HFFc6 (cell line): ENCODE results near the gene SH3PXD2A. TPM values are rescaled to one million over a fixed set of nuclear protein-coding genes. Genes with fewer than 3 reads are reported as not detected.

Source experiments
- DNase-seq: peaks from one replicate; pipeline ENCODE4 v3.0.0-alpha.2; 2018
- H3K27ac Mint-ChIP-seq: 2 replicates; pipeline ENCODE4 v1.8.0; 2020; ENCODE audit warnings: mild to moderate bottlenecking, mixed read lengths
- H3K27me3 Mint-ChIP-seq: 2 replicates; pipeline ENCODE4 v1.8.0; 2021; ENCODE audit warnings: mild to moderate bottlenecking, moderate library complexity, mixed read lengths; ENCODE audit not compliant: insufficient read depth
- H3K36me3 Mint-ChIP-seq: 2 replicates; pipeline ENCODE4 v1.8.0; 2021; ENCODE audit warnings: low read depth, mixed read lengths
- H3K4me1 Mint-ChIP-seq: 2 replicates; pipeline ENCODE4 v1.8.0; 2020; ENCODE audit warnings: low read depth, mixed read lengths
- H3K4me3 Mint-ChIP-seq: 2 replicates; pipeline ENCODE4 v1.8.0; 2020; ENCODE audit warnings: mild to moderate bottlenecking, moderate library complexity, mixed read lengths
- H3K9me3 Mint-ChIP-seq: 2 replicates; pipeline ENCODE4 v1.8.0; 2020; ENCODE audit warnings: mild to moderate bottlenecking, mixed read lengths
- total RNA-seq, 6 experiments: library from RNA; stranded (reverse); fragmentation: NEBNext Ultra II Directional; extraction: Animal tissue kit (Norgen Biotek cat#: 25700); gene quantifications; 2 replicates in 1 of 6; 3 replicates in 5 of 6; pipeline ENCODE4 v1.2.3, GENCODE V29; 2021
- TF ChIP-seq, protein P1 (sequence below): fragments of 200-600 bp; sonication (generic); IDR thresholded peaks from 2 replicates; pipeline ENCODE4 v1.5.0; 2021; ENCODE audit warnings: antibody characterized with exemption, mild to moderate bottlenecking

SH3PXD2A gene
- total RNA-seq, 6 experiments from 2014 or later = 75.5 to 113 (median 81.1) TPM

- Mint-ChIP-seq H3K9me3 (no peaks in the 10 kb centered on the region), H3K36me3 (peaks cover 20% of the 10 kb centered on the region), H3K4me3 (no peak overlapping the region), H3K4me1 (no peaks in the 10 kb centered on the region), H3K27me3 (peaks cover 5% of the 10 kb centered on the region), H3K27ac (peak overlapping the region; percentile 48; the same call in 1 of the 2 replicates)
- DNase-seq = no peak
- TF ChIP-seq, protein P1, sequence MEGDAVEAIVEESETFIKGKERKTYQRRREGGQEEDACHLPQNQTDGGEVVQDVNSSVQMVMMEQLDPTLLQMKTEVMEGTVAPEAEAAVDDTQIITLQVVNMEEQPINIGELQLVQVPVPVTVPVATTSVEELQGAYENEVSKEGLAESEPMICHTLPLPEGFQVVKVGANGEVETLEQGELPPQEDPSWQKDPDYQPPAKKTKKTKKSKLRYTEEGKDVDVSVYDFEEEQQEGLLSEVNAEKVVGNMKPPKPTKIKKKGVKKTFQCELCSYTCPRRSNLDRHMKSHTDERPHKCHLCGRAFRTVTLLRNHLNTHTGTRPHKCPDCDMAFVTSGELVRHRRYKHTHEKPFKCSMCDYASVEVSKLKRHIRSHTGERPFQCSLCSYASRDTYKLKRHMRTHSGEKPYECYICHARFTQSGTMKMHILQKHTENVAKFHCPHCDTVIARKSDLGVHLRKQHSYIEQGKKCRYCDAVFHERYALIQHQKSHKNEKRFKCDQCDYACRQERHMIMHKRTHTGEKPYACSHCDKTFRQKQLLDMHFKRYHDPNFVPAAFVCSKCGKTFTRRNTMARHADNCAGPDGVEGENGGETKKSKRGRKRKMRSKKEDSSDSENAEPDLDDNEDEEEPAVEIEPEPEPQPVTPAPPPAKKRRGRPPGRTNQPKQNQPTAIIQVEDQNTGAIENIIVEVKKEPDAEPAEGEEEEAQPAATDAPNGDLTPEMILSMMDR = no peak
These were observed 227.5 kb downstream of the SH3PXD2A start for GRCh38 chr10:103627893-103628292.

- H3K27ac Mint-ChIP-seq = peak overlapping the region; percentile 48; the same call in 1 of the 2 replicates
- peaks cover 15% of the 10 kb centered on the region for H3K36me3 Mint-ChIP-seq
- H3K27me3 Mint-ChIP-seq = peaks cover 5% of the 10 kb centered on the region
- no peaks in the 10 kb centered on the region for H3K4me1 Mint-ChIP-seq
- H3K9me3 Mint-ChIP-seq = no peaks in the 10 kb centered on the region
- TF ChIP-seq, protein P1 = no peak
- H3K4me3 Mint-ChIP-seq = no peak overlapping the region; the same call in 1 of the 2 replicates
- no peak for DNase-seq
These were observed 228.1 kb downstream of the SH3PXD2A start for GRCh38 chr10:103627111-103627892.

- Mint-ChIP-seq H3K9me3 (no peaks in the 10 kb centered on the region), H3K36me3 (peaks cover 19% of the 10 kb centered on the region), H3K4me3 (no peak overlapping the region), H3K27ac (no peak overlapping the region), H3K4me1 (no peaks in the 10 kb centered on the region), H3K27me3 (peaks cover 8% of the 10 kb centered on the region)
- TF ChIP-seq, protein P1 = no peak
- DNase-seq = no peak
These were observed 229.2 kb downstream of the SH3PXD2A start for GRCh38 chr10:103626178-103626577.

GRCh38 chr10:103622935-103623574, 232.3 kb downstream of the SH3PXD2A start:
- Mint-ChIP-seq H3K27me3 (peaks cover 13% of the 10 kb centered on the region), H3K4me1 (peaks cover 30% of the 10 kb centered on the region), H3K36me3 (peaks cover 26% of the 10 kb centered on the region), H3K4me3 (no peak overlapping the region), H3K9me3 (no peaks in the 10 kb centered on the region), H3K27ac (no peak overlapping the region; the same call in 1 of the 2 replicates)
- no peak for DNase-seq
- TF ChIP-seq, protein P1 = no peak

GRCh38 chr10:103622286-103622685, 233.1 kb downstream of the SH3PXD2A start:
- Mint-ChIP-seq H3K4me3 (no peak overlapping the region; the same call in 1 of the 2 replicates), H3K36me3 (peaks cover 22% of the 10 kb centered on the region), H3K27me3 (peaks cover 15% of the 10 kb centered on the region), H3K4me1 (peaks cover 38% of the 10 kb centered on the region), H3K27ac (peak overlapping the region; percentile 46; the same call in 1 of the 2 replicates), H3K9me3 (no peaks in the 10 kb centered on the region)
- TF ChIP-seq, protein P1 = no peak
- DNase-seq = no peak
